NCI-H345 treated with DMSO at 0.1 percent for 48 hours (cell line): ENCODE data around the gene NFAT5.
A peak's percentile ranks its signal among the peaks of the same experiment; 100 is the strongest.
"Not testable (repeated sequence)": the region's sequence is repeated elsewhere in the genome, so short reads cannot be mapped to it uniquely, and the experiment has no call there.

ENCODE experiments used
- DNase-seq: peaks from one replicate; lab custom pipeline; 2025; ENCODE audit not compliant: unreplicated experiment; lab: John Stamatoyannopoulos, UW

NFAT5 gene

GRCh38 chr16:69565671-69566239 lies at the start of gene NFAT5:
Gene NFAT5, plus strand, starts transcription at chr16:69565966. Its CDS starts 336 bp downstream, at chr16:69566302.
- DNase-seq = peak; percentile 43

GRCh38 chr16:69517914-69518313 lies 47.9 kb upstream of the NFAT5 start:
- not testable (repeated sequence) for DNase-seq

GRCh38 chr16:69520413-69520799 lies 45.4 kb upstream of the NFAT5 start:
- DNase-seq = no peak

- no peak for DNase-seq
Observed at GRCh38 chr16:69520800-69521602, 44.8 kb upstream of the NFAT5 start.

GRCh38 chr16:69522041-69522578 lies 43.7 kb upstream of the NFAT5 start:
- no peak for DNase-seq

- no peak for DNase-seq
Observed at GRCh38 chr16:69522732-69523404, 42.9 kb upstream of the NFAT5 start.

GRCh38 chr16:69523566-69524305 lies 42.0 kb upstream of the NFAT5 start:
- no peak for DNase-seq

GRCh38 chr16:69526831-69527655 lies 38.7 kb upstream of the NFAT5 start:
- DNase-seq = no peak

- no peak for DNase-seq
Observed at GRCh38 chr16:69531988-69532387, 33.8 kb upstream of the NFAT5 start.

- no peak for DNase-seq
Observed at GRCh38 chr16:69532641-69533455, 32.9 kb upstream of the NFAT5 start.

GRCh38 chr16:69534720-69535119 lies 31.0 kb upstream of the NFAT5 start:
- DNase-seq = no peak

GRCh38 chr16:69535123-69536050 lies 30.4 kb upstream of the NFAT5 start:
- no peak for DNase-seq

GRCh38 chr16:69537706-69538080 lies 28.1 kb upstream of the NFAT5 start:
- no peak for DNase-seq

GRCh38 chr16:69538808-69539207 lies 27.0 kb upstream of the NFAT5 start:
- DNase-seq = no peak

- no peak for DNase-seq
Observed at GRCh38 chr16:69542974-69543373, 22.8 kb upstream of the NFAT5 start.

GRCh38 chr16:69544088-69544487 lies 21.7 kb upstream of the NFAT5 start:
- no peak for DNase-seq

GRCh38 chr16:69546663-69547062 lies 19.1 kb upstream of the NFAT5 start:
- DNase-seq = not testable (repeated sequence)

- no peak for DNase-seq
Observed at GRCh38 chr16:69553332-69553731, 12.4 kb upstream of the NFAT5 start.
